Measurements from ENCODE around the gene RAB4A. TPM values are rescaled to one million over a fixed set of nuclear protein-coding genes. Genes with fewer than 3 reads are reported as not detected.

Gene RAB4A
- total RNA-seq, 1 experiment from 2014 or later: 98.9 TPM

DNA sequence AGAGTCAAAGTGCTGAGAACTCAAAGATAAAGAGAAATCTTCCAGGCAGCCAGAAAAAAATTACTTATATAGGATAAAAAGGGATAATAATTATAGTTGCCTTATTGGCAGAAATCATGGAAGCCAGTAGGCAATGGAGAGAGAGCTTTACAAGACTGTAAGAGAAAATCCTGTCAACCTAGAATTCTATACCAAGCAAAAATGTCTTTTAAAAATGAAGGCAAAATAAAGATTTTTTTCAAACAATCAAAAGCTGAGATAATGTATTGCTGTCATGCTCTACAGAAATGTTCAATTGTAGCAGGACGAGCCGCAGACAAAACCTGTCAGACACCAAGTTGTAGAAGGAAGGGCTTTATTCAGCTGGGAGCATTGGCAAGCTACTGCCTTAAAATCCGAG, 26.8 kb upstream of the RAB4A start:
- BruUV-seq (replicated peaks): no TSS peak

DNA sequence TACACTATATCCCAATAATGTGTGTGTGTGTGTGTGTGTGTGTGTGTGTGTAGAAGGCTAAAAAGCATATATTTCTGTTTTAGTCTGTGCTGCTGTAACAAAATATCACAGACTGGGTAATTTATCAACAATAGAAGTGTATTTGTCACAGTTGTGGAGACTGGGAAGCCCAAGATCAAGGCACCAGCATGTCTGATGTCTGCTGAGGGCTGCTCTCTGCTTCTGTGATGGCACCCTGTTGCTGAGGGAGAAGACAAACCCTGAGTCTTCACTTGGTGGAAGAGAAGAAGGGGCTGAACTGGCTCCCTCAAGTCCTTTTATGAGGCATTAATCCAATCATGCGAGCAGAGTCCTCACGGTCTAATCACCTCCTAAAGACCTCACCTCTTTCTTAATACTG, 23.0 kb upstream of the RAB4A start:
- peaks cover 10% of the 10 kb centered on the region for H3K4me1 ChIP-seq
- no peaks in the 10 kb centered on the region for H3K27me3 ChIP-seq (replicated peaks; ENCODE audit: control insufficient read depth, insufficient read depth, low read length)
- Mint-ChIP-seq H3K9me3 (ENCODE audit: unreplicated experiment) (peaks cover 15% of the 10 kb centered on the region), H3K36me3 (ENCODE audit: insufficient read depth, unreplicated experiment) (no peaks in the 10 kb centered on the region), H3K27me3 (ENCODE audit: insufficient read depth, unreplicated experiment) (no peaks in the 10 kb centered on the region), H3K4me3 (ENCODE audit: unreplicated experiment) (no peak overlapping the region), H3K27ac (ENCODE audit: unreplicated experiment) (no peak overlapping the region), H3K4me1 (ENCODE audit: low read depth, unreplicated experiment) (peaks cover 21% of the 10 kb centered on the region)
- ChIA-PET POLR2A (no interaction called here), CTCF (no interaction called here)
- BruUV-seq (replicated peaks): no TSS peak
- no peak overlapping the region for H3K4me3 ChIP-seq (ENCODE audit: low read depth, low read length)
- no peak for DNase-seq
- intact Hi-C loops (cut with micrococcal nuclease; ENCODE audit: unreplicated experiment): no loop called here
- no peaks in the 10 kb centered on the region for H3K36me3 ChIP-seq (ENCODE audit: control insufficient read depth, insufficient read depth, low read length)
- no peaks in the 10 kb centered on the region for H3K9me3 ChIP-seq
- TF ChIP-seq, protein P1, sequence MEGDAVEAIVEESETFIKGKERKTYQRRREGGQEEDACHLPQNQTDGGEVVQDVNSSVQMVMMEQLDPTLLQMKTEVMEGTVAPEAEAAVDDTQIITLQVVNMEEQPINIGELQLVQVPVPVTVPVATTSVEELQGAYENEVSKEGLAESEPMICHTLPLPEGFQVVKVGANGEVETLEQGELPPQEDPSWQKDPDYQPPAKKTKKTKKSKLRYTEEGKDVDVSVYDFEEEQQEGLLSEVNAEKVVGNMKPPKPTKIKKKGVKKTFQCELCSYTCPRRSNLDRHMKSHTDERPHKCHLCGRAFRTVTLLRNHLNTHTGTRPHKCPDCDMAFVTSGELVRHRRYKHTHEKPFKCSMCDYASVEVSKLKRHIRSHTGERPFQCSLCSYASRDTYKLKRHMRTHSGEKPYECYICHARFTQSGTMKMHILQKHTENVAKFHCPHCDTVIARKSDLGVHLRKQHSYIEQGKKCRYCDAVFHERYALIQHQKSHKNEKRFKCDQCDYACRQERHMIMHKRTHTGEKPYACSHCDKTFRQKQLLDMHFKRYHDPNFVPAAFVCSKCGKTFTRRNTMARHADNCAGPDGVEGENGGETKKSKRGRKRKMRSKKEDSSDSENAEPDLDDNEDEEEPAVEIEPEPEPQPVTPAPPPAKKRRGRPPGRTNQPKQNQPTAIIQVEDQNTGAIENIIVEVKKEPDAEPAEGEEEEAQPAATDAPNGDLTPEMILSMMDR (IDR thresholded peaks at IDR 0.05; ENCODE audit: insufficient read depth in 1 of 2, low read depth in 1 of 2, low read length in 1 of 2, severe bottlenecking in 1 of 2, unreplicated experiment in 1 of 2): no peak

More for the DNA sequence above, 26.8 kb upstream of the RAB4A start:
- H3K4me3 ChIP-seq (ENCODE audit: low read depth, low read length): no peak overlapping the region
- ChIA-PET CTCF (no interaction called here), POLR2A (no interaction called here)
- Mint-ChIP-seq H3K27ac (ENCODE audit: unreplicated experiment) (no peak overlapping the region), H3K9me3 (ENCODE audit: unreplicated experiment) (peaks cover 15% of the 10 kb centered on the region), H3K36me3 (ENCODE audit: insufficient read depth, unreplicated experiment) (no peaks in the 10 kb centered on the region), H3K4me3 (ENCODE audit: unreplicated experiment) (no peak overlapping the region), H3K27me3 (ENCODE audit: insufficient read depth, unreplicated experiment) (no peaks in the 10 kb centered on the region), H3K4me1 (ENCODE audit: low read depth, unreplicated experiment) (peaks cover 6% of the 10 kb centered on the region)
- intact Hi-C loops (cut with micrococcal nuclease; ENCODE audit: unreplicated experiment): no loop called here
- no peaks in the 10 kb centered on the region for H3K36me3 ChIP-seq (ENCODE audit: control insufficient read depth, insufficient read depth, low read length)
- DNase-seq: no peak
- no peaks in the 10 kb centered on the region for H3K27me3 ChIP-seq (replicated peaks; ENCODE audit: control insufficient read depth, insufficient read depth, low read length)
- no peaks in the 10 kb centered on the region for H3K9me3 ChIP-seq
- TF ChIP-seq, protein P1 (IDR thresholded peaks at IDR 0.05; ENCODE audit: insufficient read depth in 1 of 2, low read depth in 1 of 2, low read length in 1 of 2, severe bottlenecking in 1 of 2, unreplicated experiment in 1 of 2): no peak
- no peaks in the 10 kb centered on the region for H3K4me1 ChIP-seq

DNA sequence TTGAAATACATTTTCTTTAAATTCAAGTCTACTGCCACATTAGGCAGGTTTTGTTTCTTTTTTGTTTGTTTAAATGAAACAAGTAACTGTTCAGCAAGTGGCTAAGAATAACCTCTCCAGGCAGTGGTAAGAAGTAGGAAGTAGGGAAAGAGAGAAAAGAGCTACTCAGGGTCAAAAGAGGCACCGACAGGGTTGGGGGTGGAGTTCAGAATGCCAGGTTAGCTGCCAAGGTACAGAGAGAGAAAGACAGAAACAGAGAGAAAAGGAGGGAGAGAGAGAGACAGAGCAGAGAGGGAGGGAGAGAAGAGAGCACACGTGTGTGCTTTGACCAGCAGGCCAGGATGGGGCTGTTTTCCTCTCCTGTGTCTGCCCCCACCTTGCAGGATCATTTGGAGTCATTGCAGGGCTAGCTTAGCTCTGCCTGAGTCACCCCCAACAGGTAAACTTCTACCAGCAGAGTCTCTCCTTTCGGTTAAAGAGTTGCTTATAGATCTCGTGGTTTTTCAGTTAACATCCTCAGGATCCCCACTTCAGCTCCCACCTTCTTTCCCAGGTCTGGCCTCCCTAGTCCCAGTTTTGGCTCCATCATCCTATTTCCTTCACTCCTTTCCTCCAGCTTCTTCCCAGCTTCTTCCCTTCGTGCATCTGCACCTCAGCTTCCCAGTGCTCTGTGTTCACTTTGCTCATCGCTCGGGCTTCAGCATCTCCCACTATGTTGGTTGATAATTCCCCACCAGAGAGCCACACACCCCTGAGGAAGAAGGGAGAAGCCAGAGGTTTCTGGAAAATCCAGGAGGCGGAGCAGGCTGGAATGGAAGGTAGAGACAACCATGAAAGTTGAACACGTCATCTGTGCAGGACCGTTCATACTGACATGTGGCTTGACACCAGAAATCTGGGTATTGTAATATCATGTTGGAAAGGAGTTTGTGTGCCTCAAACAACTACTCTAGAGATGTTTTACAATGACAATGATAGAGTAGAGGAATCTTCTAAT, 21.8 kb upstream of the RAB4A start:
- POLR2A ChIA-PET: no interaction called here
- Histone ChIP-seq H3K4me3 (ENCODE audit: low read depth, low read length) (no peak overlapping the region), H3K36me3 (ENCODE audit: control insufficient read depth, insufficient read depth, low read length) (no peaks in the 10 kb centered on the region), H3K4me1 (peaks cover 11% of the 10 kb centered on the region), H3K27me3 (replicated peaks; ENCODE audit: control insufficient read depth, insufficient read depth, low read length) (no peaks in the 10 kb centered on the region), H3K9me3 (no peaks in the 10 kb centered on the region)
- no peaks in the 10 kb centered on the region for H3K27me3 Mint-ChIP-seq (ENCODE audit: insufficient read depth, unreplicated experiment)
- TF ChIP-seq, protein P1 (IDR thresholded peaks at IDR 0.05; ENCODE audit: insufficient read depth in 1 of 2, low read depth in 1 of 2, low read length in 1 of 2, severe bottlenecking in 1 of 2, unreplicated experiment in 1 of 2): no peak
- no peaks in the 10 kb centered on the region for H3K36me3 Mint-ChIP-seq (ENCODE audit: insufficient read depth, unreplicated experiment)
- H3K27ac Mint-ChIP-seq (ENCODE audit: unreplicated experiment): peak overlapping the region; percentile 8
- H3K9me3 Mint-ChIP-seq (ENCODE audit: unreplicated experiment): peaks cover 5% of the 10 kb centered on the region
- BruUV-seq (replicated peaks): no TSS peak
- CTCF ChIA-PET: no interaction called here
- no peak overlapping the region for H3K4me3 Mint-ChIP-seq (ENCODE audit: unreplicated experiment)
- peaks cover 28% of the 10 kb centered on the region for H3K4me1 Mint-ChIP-seq (ENCODE audit: low read depth, unreplicated experiment)
- DNase-seq: no peak
- intact Hi-C loops (cut with micrococcal nuclease; ENCODE audit: unreplicated experiment): no loop called here
